Measurements from ENCODE around the gene CERS1.

DNA sequence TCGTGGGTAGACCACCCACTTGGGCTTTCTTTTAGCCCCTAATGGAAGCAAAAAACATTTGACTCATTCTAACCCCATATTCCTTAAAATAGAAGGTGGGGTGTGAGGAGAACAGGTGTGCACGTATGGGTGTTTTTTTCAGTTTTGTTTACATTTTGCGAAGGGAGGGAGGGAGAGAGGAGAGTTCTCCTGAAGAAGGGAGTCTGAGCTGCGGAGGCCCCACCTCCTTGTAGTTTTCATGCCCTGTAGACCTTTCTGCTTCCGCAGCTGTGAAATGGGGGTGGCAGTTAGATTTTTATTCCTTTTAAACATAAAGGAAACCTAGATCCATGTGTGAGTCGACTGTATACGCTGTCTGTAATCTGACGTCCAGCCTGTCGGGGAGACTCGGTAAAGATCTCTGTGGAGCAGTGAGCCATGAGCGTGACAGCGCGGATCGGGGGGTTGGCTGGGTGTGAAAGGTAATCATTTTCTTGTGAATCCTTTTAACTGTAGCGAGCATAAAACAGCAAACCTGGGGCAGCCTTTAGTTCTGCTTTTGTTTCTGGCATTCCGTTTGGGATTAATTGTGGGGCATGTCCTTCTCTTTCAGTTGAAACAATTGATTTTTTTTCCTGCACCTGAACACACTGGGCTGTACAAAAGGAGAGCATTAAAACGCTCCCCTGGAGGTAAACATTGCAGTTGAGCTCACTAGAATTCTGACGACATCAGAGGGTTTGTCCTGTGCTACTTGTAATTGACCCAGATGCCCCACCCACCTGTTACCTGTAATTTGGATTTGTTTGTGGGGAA is 61.9 kb downstream of the CERS1 start:
- no peak for TF ChIP-seq NFIC (IDR thresholded peaks at IDR 0.05; ENCODE audit: low read depth, low read length)
- no peak for TF ChIP-seq KAT2A (conservative IDR thresholded peaks at IDR 0.05; ENCODE audit: control insufficient read depth, low read depth, low read length)
- no peak for TF ChIP-seq PML (IDR thresholded peaks at IDR 0.05; ENCODE audit: low read length)
- TF ChIP-seq MTA3 (IDR thresholded peaks at IDR 0.05; ENCODE audit: borderline replicate concordance, low read length): no peak
- no peak for TF ChIP-seq SMARCA5 (IDR thresholded peaks at IDR 0.05)
- TF ChIP-seq POLR2A (IDR thresholded peaks at IDR 0.05; ENCODE audit: low read depth, low read length): no peak
- TF ChIP-seq, protein P1, sequence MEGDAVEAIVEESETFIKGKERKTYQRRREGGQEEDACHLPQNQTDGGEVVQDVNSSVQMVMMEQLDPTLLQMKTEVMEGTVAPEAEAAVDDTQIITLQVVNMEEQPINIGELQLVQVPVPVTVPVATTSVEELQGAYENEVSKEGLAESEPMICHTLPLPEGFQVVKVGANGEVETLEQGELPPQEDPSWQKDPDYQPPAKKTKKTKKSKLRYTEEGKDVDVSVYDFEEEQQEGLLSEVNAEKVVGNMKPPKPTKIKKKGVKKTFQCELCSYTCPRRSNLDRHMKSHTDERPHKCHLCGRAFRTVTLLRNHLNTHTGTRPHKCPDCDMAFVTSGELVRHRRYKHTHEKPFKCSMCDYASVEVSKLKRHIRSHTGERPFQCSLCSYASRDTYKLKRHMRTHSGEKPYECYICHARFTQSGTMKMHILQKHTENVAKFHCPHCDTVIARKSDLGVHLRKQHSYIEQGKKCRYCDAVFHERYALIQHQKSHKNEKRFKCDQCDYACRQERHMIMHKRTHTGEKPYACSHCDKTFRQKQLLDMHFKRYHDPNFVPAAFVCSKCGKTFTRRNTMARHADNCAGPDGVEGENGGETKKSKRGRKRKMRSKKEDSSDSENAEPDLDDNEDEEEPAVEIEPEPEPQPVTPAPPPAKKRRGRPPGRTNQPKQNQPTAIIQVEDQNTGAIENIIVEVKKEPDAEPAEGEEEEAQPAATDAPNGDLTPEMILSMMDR (IDR thresholded peaks at IDR 0.05 in 2 of 3, conservative IDR thresholded peaks at IDR 0.05 in 1 of 3; ENCODE audit: control insufficient read depth in 2 of 3, extremely low read depth in 1 of 3, insufficient read depth in 1 of 3, low read depth in 3 of 3, low read length in 3 of 3): no peak
- TF ChIP-seq POLR2AphosphoS5 (IDR thresholded peaks at IDR 0.05; ENCODE audit: low read length): no peak
